VCaP (cell line): ENCODE measurements around the gene WEE1.

Experiments
- H3K27ac ChIP-seq: fragments of 450-650 bp; 2 replicates; pipeline ENCODE4 v1.5.1; 2017
- TF ChIP-seq, protein P1 (sequence below): fragments of 450-650 bp; conservative IDR thresholded peaks from 2 replicates; pipeline ENCODE4 v1.5.1; 2017; ENCODE audit warnings: mild to moderate bottlenecking, moderate library complexity

Gene WEE1

DNA sequence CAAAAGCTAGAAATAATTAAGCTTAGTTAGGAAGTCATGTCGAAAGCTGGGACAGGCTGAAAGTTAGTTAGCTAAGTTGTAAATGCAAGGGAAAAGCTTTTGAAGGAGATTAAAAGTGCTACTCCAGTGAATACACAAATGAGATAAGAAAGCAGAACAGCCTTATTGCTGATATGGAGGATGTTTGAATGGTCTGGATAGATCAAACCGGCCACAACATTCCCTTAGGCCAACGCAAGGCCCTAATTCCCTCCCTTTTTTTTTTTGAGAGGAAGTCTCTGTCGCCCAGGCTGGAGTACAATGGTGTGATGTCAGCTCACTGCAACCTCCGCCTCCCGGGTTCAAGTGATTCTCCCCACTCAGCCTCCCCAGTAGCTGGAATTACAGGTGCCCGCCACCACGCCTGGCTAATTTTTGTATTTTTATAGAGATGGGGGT lies 23.3 kb upstream of the WEE1 start:
- no peak overlapping the region for H3K27ac ChIP-seq
- TF ChIP-seq, protein P1, sequence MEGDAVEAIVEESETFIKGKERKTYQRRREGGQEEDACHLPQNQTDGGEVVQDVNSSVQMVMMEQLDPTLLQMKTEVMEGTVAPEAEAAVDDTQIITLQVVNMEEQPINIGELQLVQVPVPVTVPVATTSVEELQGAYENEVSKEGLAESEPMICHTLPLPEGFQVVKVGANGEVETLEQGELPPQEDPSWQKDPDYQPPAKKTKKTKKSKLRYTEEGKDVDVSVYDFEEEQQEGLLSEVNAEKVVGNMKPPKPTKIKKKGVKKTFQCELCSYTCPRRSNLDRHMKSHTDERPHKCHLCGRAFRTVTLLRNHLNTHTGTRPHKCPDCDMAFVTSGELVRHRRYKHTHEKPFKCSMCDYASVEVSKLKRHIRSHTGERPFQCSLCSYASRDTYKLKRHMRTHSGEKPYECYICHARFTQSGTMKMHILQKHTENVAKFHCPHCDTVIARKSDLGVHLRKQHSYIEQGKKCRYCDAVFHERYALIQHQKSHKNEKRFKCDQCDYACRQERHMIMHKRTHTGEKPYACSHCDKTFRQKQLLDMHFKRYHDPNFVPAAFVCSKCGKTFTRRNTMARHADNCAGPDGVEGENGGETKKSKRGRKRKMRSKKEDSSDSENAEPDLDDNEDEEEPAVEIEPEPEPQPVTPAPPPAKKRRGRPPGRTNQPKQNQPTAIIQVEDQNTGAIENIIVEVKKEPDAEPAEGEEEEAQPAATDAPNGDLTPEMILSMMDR: no peak

DNA sequence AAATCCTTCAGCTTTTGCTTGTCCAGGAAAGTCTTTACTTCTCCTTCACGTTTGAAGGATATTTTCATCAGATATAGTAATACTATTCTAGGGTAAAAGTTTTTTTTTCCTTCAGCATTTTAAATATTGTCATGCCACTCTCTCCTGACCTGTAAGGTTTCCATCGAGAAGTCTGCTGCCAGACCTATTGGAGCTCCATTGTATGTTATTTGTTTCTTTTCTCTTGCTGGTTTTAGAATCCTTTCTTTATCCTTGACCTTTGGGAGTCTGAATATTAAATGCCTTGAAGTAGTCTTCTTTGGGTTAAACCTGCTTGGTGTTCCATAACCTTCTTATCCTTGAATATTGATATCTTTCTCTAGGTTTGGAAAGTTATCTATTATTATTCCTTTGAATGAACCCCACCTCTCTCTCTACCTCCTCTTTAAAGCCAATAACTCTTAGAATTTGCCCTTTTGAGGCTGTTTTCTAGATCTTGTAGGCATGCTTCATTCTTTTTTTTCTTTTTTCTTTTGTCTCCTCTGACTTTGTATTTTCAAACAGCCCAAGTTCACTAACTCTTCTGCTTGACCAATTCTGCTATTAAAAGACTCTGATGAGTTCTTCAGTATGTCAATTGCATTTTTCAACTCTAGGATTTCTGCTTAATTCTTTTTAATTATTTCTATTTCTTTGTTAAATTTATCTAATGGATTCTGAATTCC lies 12.0 kb upstream of the WEE1 start:
- H3K27ac ChIP-seq: no peak overlapping the region
- TF ChIP-seq, protein P1: no peak

DNA sequence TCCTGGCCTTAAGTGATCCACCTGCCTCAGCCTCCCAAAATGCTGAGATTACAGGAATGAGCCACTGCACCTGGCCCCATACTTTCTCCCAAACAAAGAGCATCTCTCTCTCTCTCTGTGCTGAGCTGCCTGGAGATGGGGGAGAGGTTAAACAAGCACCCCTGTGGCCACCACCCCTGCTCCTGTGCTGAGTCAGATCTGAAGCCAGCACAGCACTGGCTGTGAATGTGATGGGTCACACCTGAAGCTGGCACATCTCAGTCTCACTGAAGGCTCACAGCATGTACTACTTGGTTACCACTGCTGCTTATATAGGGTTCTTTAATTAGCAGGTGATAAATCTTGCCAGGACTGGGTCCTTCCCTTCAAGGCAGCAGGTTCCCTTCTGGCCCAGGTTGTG lies 10.8 kb upstream of the WEE1 start:
- no peak overlapping the region for H3K27ac ChIP-seq

DNA sequence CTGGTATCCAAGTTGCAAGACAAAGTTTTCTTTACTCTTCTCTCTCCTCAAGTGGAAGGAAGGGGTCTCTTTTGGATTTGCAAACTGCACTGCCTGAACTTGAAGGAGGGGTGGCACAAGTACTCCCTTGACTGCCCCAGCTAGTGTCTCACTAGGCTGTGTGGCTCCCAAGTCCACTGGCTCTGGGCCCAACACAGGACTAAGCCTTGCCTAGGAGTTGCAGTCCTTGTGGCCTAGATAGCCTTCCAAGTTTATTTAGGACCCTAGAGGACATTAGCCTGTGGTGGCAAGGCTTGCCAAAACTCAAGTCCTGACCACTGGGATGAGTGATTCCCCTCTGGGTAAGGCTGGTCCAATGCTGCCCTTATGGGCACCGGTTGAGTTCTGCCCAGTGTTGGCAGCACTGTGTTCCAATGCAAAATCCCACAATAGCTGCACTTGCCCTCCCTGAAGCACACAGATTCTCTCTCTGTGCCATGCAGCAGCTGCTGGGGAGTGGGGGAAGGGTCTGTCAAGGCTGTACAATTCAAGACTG lies 10.2 kb upstream of the WEE1 start:
- no peak overlapping the region for H3K27ac ChIP-seq
- TF ChIP-seq, protein P1: no peak

More for the DNA sequence above, 10.8 kb upstream of the WEE1 start:
- TF ChIP-seq, protein P1: no peak

DNA sequence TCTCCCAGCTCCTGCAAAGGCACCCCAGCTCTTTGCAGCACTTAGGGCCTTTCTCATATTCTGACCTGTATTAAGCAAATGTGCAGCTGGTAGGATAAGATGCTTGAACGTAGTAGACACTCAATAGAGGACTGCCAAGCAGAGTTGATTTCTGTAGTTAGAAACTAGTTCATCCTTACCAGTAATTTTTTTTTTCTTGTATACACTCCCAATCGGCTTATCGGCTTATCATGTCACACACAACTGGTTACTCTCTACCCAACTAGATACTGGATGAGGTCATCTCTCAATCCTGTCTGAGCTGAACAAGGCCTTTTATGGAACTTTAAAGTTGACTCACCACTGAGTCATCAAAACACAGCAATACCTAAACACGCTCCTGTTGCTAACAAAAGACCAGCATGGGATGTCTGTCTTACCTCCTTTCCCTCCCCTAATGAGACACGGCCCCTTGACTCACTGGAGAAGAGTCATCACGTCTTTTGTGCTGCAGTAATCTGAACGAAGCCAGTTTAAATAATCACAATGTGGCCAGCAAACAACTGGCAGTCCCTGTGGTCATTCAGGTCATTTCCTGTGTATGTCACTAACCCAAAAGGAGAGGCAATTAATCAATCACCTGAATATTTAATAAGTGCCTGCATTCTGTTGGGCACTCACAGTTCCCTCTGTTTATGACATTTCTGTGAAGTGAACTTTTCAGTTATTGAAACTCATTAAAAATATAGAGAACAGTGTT lies 7.5 kb upstream of the WEE1 start:
- peak overlapping the region; percentile 92 for H3K27ac ChIP-seq
- TF ChIP-seq, protein P1: no peak

DNA sequence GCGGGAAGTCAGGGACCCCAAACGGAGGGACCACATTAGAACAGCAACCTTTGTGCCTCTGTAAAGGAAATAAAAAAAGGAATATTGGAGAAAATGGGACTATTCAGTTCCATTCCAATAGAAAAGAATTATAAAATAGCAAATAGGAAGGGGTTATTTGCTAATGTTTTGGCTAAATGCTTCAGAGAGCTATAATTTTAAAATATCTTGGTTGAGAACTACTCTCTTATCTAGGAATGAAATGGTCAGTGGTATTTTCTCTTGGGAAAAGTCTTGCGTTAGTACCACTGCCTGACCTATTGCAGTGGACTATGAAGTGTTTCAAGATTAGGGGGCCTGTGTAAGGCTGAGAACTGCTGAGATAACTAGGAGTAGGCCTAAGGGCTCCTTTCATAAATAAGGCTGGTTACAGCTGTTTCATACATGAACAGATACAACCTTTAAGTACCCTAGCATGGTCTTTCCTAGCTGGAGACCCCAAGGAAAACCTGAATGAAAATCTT lies 6.9 kb upstream of the WEE1 start:
- peak overlapping the region; percentile 92 for H3K27ac ChIP-seq
- TF ChIP-seq, protein P1: no peak

DNA sequence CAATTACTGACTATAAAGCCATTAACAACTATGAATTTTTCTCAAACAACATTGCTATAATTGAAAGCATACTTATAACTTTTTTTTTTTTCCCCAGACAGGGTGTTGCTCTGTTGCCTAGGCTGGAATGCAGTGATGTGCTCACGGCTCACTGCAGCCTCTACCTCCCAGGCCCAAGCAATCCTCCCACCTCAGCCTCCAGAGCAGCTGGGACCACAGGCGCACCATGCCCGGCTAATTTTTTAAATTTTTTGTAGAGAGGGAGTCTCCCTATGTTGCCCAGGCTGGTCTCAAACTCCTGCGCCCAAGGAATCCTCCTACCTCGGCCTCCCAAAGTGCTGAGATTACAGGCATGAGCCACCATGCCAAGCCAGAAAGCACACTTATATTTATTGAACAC lies 6.1 kb upstream of the WEE1 start:
- peak overlapping the region; percentile 92 for H3K27ac ChIP-seq
- TF ChIP-seq, protein P1: no peak
